HepG2 (cell line): ENCODE results near the gene SRCAP. TPM values are rescaled to one million over a fixed set of nuclear protein-coding genes. Genes with fewer than 3 reads are reported as not detected.
A peak's percentile ranks its signal among the peaks of the same experiment; 100 is the strongest.

ENCODE experiments used
- GABPA ChIP-seq, 2 experiments: IDR thresholded peaks; 2 replicates each; pipeline ENCODE4 v1.6.1; 2011 to 2016; ENCODE audit warnings: low read depth in 2 of 2, low read length in 1 of 2, missing biosample characterization in 1 of 2, missing genetic modification characterization in 1 of 2
- KDM2A ChIP-seq: sonication (generic); formaldehyde crosslinking; IDR thresholded peaks from 2 replicates; pipeline ENCODE4 v1.4.0; 2020; ENCODE audit warnings: low read depth, missing genetic modification reagents, borderline replicate concordance
- KLF16 ChIP-seq, 2 experiments: sonication (generic) in 1 of 2; formaldehyde crosslinking in 1 of 2; IDR thresholded peaks; 2 replicates each; pipeline versions ENCODE4 v1.6.1 to v1.8.0; 2016 to 2023; ENCODE audit warnings: missing genetic modification reagents in 2 of 2, missing compliant biosample characterization in 1 of 2
- MAF1 ChIP-seq: sonication (generic); formaldehyde crosslinking; IDR thresholded peaks from 2 replicates; pipeline ENCODE4 v1.5.0; 2020; ENCODE audit warnings: missing genetic modification reagents, borderline replicate concordance
- NBN ChIP-seq: fragments of 450-650 bp; conservative IDR thresholded peaks from 2 replicates; pipeline ENCODE4 v1.6.1; 2017
- NR1H2 ChIP-seq: sonication (generic); formaldehyde crosslinking; IDR thresholded peaks from 2 replicates; pipeline ENCODE4 v1.8.1; 2022; ENCODE audit warnings: low read depth, missing genetic modification reagents, borderline replicate concordance
- NR2F2 ChIP-seq: IDR thresholded peaks from 2 replicates; pipeline ENCODE4 v1.6.1; 2012; ENCODE audit warnings: low read depth, inconsistent platforms, borderline replicate concordance
- POLR2G ChIP-seq: fragments of 200-400 bp; formaldehyde crosslinking; IDR thresholded peaks from 2 replicates; pipeline ENCODE4 v1.6.1; 2018; ENCODE audit warnings: mild to moderate bottlenecking, low read depth, low read length, moderate library complexity
- REL ChIP-seq: sonication (generic); formaldehyde crosslinking; conservative IDR thresholded peaks from 2 replicates; pipeline ENCODE4 v1.8.0; 2022; ENCODE audit warnings: mild to moderate bottlenecking, missing genetic modification reagents, moderate library complexity
- STAG1 ChIP-seq: sonication (generic); formaldehyde crosslinking; IDR thresholded peaks from 2 replicates; pipeline ENCODE4 v1.4.0; 2020; ENCODE audit warnings: missing genetic modification reagents
- U2AF2 ChIP-seq: fragments of 200-400 bp; formaldehyde crosslinking; IDR thresholded peaks from 2 replicates; pipeline ENCODE4 v1.6.1; 2017; ENCODE audit warnings: low read depth, mild to moderate bottlenecking, low read length
- ZBTB38 ChIP-seq: sonication (generic); formaldehyde crosslinking; IDR thresholded peaks from 2 replicates; pipeline ENCODE4 v1.5.1; 2020; ENCODE audit warnings: mild to moderate bottlenecking, missing genetic modification reagents
- ZFP90 ChIP-seq: sonication (generic); formaldehyde crosslinking; IDR thresholded peaks from 2 replicates; pipeline ENCODE4 v1.8.0; 2022; ENCODE audit warnings: missing genetic modification reagents, mild to moderate bottlenecking, inconsistent platforms, borderline replicate concordance
- ZFX ChIP-seq: sonication (generic); formaldehyde crosslinking; IDR thresholded peaks from 2 replicates; pipeline ENCODE4 v1.4.0; 2020; ENCODE audit warnings: mild to moderate bottlenecking, low read depth, missing genetic modification reagents, moderate library complexity
- ZMAT3 ChIP-seq: sonication (generic); formaldehyde crosslinking; conservative IDR thresholded peaks from 2 replicates; pipeline ENCODE4 v1.7.0; 2021; ENCODE audit warnings: missing genetic modification reagents
- ZMYM2 ChIP-seq: sonication (generic); formaldehyde crosslinking; IDR thresholded peaks from 2 replicates; pipeline ENCODE4 v1.8.0; 2022; ENCODE audit warnings: mild to moderate bottlenecking, missing genetic modification reagents
- ZNF567 ChIP-seq: sonication (generic); formaldehyde crosslinking; IDR thresholded peaks from 2 replicates; pipeline ENCODE4 v1.8.1; 2023; ENCODE audit warnings: mild to moderate bottlenecking, missing genetic modification reagents, borderline replicate concordance
- ZNF75D ChIP-seq: sonication (generic); formaldehyde crosslinking; IDR thresholded peaks from 2 replicates; pipeline ENCODE4 v1.8.1; 2023; ENCODE audit warnings: missing genetic modification reagents, mild to moderate bottlenecking, borderline replicate concordance
- ZNF781 ChIP-seq: sonication (generic); formaldehyde crosslinking; IDR thresholded peaks from 2 replicates; pipeline ENCODE4 v1.5.1; 2020; ENCODE audit warnings: borderline replicate concordance, mild to moderate bottlenecking, missing genetic modification reagents; ENCODE audit errors: not compliant biosample characterization
- ZNF883 ChIP-seq: sonication (generic); formaldehyde crosslinking; IDR thresholded peaks from 2 replicates; pipeline ENCODE4 v1.5.1; 2020; ENCODE audit warnings: mild to moderate bottlenecking, missing genetic modification reagents; ENCODE audit errors: not compliant biosample characterization
- polyA plus RNA-seq, 8 experiments: library from polyadenylated mRNA; depleted of rRNA in 3 of 8; stranded (reverse) in 7 of 8; unstranded in 1 of 8; fragments of >200 nt; fragmentation: Illumina TruSeq in 4 of 8; extraction: Trizol in 4 of 8; gene quantifications; 2 replicates each; pipeline versions ENCODE4 v1.2.1 to v1.2.3, GENCODE V29; 2011 to 2016; ENCODE audit warnings: low read depth in 4 of 8, missing spikeins in 1 of 8, mixed read lengths in 1 of 8; ENCODE audit not compliant: insufficient read depth in 1 of 8
- total RNA-seq, 5 experiments: library from RNA; depleted of rRNA; stranded (reverse); fragments of >200 nt; fragmentation: Illumina TruSeq; extraction: Trizol; gene quantifications; 2 replicates each; pipeline ENCODE4 v1.2.3, GENCODE V29; 2016; ENCODE audit warnings: low read depth in 1 of 5
- TF ChIP-seq, protein P1 (sequence below): sonication (generic); formaldehyde crosslinking; IDR thresholded peaks from 2 replicates; pipeline ENCODE4 v1.8.1; 2023; ENCODE audit warnings: mild to moderate bottlenecking, missing genetic modification reagents
- TF ChIP-seq, protein P2 (sequence below): sonication (generic); formaldehyde crosslinking; conservative IDR thresholded peaks from 2 replicates; pipeline ENCODE4 v1.4.0; 2020; ENCODE audit warnings: mild to moderate bottlenecking, missing genetic modification reagents, moderate library complexity
- TF ChIP-seq, protein P3 (sequence below): sonication (generic); formaldehyde crosslinking; IDR thresholded peaks from 2 replicates; pipeline ENCODE4 v1.5.1; 2020; ENCODE audit warnings: missing genetic modification reagents, mild to moderate bottlenecking, borderline replicate concordance
- TF ChIP-seq, protein P4 (sequence below): IDR thresholded peaks from 2 replicates; pipeline ENCODE4 v1.6.1; 2016; ENCODE audit warnings: mild to moderate bottlenecking, missing biosample characterization, missing genetic modification reagents

Gene SRCAP
- total and polyA plus RNA-seq, 2 of the 13 experiments (the other 11 are each of a cell fraction or from before 2014, with no cell fraction given): 4.9 to 9.0 TPM

DNA sequence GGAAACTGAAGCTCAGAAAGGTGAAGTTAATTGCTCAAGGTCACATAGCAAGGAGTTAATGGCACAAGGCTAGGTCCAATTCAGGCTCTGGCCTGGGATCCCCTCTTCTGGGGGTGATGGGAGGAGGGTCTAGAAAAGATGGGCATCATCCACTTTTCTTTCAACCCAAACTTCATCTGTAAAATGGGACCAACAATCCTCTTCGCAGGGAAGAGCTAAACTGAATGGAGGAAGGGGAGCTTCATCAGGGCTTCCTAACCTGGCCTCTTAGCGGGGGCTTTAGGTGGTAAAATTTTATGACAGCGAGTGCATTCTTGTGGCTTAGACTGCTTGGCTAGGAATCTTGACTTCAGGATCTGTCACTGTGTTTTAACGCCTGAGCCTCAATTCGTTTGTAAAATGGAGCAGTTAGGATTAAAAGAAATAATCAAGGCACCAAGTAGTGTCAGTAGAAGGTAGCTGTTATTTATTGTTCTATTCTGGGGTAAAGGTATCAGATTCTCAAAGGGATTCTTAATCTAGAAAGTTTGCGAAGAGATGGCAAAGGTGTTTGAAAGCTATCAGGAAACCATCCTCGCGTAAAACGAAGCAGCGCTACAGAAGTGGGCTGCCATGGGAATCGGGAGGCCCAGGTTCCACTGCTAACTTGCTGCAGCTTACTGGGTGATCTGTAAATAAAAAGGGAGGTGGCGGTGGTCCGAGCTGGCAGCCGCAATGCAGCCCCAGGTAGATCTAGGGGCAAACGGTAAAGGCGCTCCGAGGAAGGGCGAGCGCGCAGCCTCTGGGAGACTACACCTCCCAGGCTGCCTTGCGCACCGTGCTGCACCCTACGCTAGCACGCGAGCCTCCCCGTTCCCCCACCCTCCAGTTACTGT, 1.5 kb upstream of the SRCAP start (continued):
- no peak for TF ChIP-seq U2AF2
- TF ChIP-seq, protein P1, sequence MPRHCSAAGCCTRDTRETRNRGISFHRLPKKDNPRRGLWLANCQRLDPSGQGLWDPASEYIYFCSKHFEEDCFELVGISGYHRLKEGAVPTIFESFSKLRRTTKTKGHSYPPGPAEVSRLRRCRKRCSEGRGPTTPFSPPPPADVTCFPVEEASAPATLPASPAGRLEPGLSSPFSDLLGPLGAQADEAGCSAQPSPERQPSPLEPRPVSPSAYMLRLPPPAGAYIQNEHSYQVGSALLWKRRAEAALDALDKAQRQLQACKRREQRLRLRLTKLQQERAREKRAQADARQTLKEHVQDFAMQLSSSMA: peak; percentile 1; the same call in 1 of the 2 replicates
- TF ChIP-seq ZNF883 (CRISPR knock-in tag): no peak
- no peak for TF ChIP-seq ZFP90 (CRISPR knock-in tag)
- TF ChIP-seq, protein P2, sequence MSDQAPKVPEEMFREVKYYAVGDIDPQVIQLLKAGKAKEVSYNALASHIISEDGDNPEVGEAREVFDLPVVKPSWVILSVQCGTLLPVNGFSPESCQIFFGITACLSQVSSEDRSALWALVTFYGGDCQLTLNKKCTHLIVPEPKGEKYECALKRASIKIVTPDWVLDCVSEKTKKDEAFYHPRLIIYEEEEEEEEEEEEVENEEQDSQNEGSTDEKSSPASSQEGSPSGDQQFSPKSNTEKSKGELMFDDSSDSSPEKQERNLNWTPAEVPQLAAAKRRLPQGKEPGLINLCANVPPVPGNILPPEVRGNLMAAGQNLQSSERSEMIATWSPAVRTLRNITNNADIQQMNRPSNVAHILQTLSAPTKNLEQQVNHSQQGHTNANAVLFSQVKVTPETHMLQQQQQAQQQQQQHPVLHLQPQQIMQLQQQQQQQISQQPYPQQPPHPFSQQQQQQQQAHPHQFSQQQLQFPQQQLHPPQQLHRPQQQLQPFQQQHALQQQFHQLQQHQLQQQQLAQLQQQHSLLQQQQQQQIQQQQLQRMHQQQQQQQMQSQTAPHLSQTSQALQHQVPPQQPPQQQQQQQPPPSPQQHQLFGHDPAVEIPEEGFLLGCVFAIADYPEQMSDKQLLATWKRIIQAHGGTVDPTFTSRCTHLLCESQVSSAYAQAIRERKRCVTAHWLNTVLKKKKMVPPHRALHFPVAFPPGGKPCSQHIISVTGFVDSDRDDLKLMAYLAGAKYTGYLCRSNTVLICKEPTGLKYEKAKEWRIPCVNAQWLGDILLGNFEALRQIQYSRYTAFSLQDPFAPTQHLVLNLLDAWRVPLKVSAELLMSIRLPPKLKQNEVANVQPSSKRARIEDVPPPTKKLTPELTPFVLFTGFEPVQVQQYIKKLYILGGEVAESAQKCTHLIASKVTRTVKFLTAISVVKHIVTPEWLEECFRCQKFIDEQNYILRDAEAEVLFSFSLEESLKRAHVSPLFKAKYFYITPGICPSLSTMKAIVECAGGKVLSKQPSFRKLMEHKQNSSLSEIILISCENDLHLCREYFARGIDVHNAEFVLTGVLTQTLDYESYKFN (CRISPR knock-in tag): no peak
- TF ChIP-seq ZMAT3 (CRISPR knock-in tag): no peak
- TF ChIP-seq GABPA (IDR thresholded peaks at IDR 0.05; ENCODE audit: low read depth, low read length): peak; percentile 18; the same call in 1 of the 2 replicates
- TF ChIP-seq GABPA (CRISPR knock-in tag; IDR thresholded peaks at IDR 0.05; ENCODE audit: low read depth): peak; percentile 86
- TF ChIP-seq ZFX (CRISPR knock-in tag): no peak
- TF ChIP-seq STAG1 (CRISPR knock-in tag): no peak
- TF ChIP-seq NR1H2: no peak
- TF ChIP-seq POLR2G: no peak
- TF ChIP-seq, protein P3, sequence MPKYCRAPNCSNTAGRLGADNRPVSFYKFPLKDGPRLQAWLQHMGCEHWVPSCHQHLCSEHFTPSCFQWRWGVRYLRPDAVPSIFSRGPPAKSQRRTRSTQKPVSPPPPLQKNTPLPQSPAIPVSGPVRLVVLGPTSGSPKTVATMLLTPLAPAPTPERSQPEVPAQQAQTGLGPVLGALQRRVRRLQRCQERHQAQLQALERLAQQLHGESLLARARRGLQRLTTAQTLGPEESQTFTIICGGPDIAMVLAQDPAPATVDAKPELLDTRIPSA (CRISPR knock-in tag): no peak
- TF ChIP-seq KLF16 (CRISPR knock-in tag; IDR thresholded peaks at IDR 0.05): no peak
- TF ChIP-seq NBN: no peak
- peak; percentile 22 for TF ChIP-seq ZNF781
- TF ChIP-seq ZBTB38 (CRISPR knock-in tag): no peak
- TF ChIP-seq ZNF75D (CRISPR knock-in tag): no peak
- TF ChIP-seq MAF1 (CRISPR knock-in tag): no peak
- TF ChIP-seq ZMYM2: no peak
- no peak for TF ChIP-seq NR2F2
- no peak for TF ChIP-seq ZNF567
- TF ChIP-seq REL (CRISPR knock-in tag): no peak
- no peak for TF ChIP-seq KDM2A
- TF ChIP-seq, protein P4, sequence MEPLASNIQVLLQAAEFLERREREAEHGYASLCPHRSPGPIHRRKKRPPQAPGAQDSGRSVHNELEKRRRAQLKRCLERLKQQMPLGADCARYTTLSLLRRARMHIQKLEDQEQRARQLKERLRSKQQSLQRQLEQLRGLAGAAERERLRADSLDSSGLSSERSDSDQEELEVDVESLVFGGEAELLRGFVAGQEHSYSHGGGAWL (CRISPR knock-in tag): no peak
